Mesendoderm (in vitro differentiated cells): ENCODE data around the gene SNX1.

ENCODE experiments used
- DNase-seq: peaks from one replicate; pipeline ENCODE4 v3.0.0; 2013
- H2AK5ac ChIP-seq: 2 replicates; pipeline ENCODE4 v1.6.1; 2013; ENCODE audit warnings: low read length, inconsistent platforms
- H2BK120ac ChIP-seq: 2 replicates; pipeline ENCODE4 v1.6.1; 2013; ENCODE audit warnings: low read depth, mild to moderate bottlenecking, low read length, moderate library complexity, mixed read lengths
- H2BK15ac ChIP-seq: replicated peaks from 2 replicates; pipeline ENCODE4 v1.6.1; 2013; ENCODE audit warnings: low read depth, mild to moderate bottlenecking, moderate library complexity
- H2BK5ac ChIP-seq: 2 replicates; pipeline ENCODE4 v1.6.1; 2013; ENCODE audit warnings: low read length, inconsistent platforms
- H3K18ac ChIP-seq: 2 replicates; pipeline ENCODE4 v1.6.1; 2013; ENCODE audit warnings: mild to moderate bottlenecking, low read length, mixed read lengths
- H3K23ac ChIP-seq: one replicate; pipeline ENCODE4 v1.6.1; 2013; ENCODE audit warnings: low read length
- H3K27ac ChIP-seq: 2 replicates; pipeline ENCODE4 v1.5.1; 2013; ENCODE audit warnings: low read depth, mild to moderate bottlenecking, inconsistent platforms, low read length, moderate library complexity
- H3K27me3 ChIP-seq: 2 replicates; pipeline ENCODE4 v1.6.1; 2013; ENCODE audit warnings: low read length, control low read depth, mild to moderate bottlenecking, inconsistent platforms; ENCODE audit not compliant: insufficient read depth, poor library complexity
- H3K36me3 ChIP-seq: 2 replicates; pipeline ENCODE4 v1.6.1; 2013; ENCODE audit warnings: low read length, inconsistent platforms; ENCODE audit not compliant: control insufficient read depth, insufficient read depth
- H3K4ac ChIP-seq: one replicate; pipeline ENCODE4 v1.6.1; 2013; ENCODE audit warnings: low read depth, mild to moderate bottlenecking, low read length, moderate library complexity
- H3K4me1 ChIP-seq: 2 replicates; pipeline ENCODE4 v1.6.1; 2013; ENCODE audit warnings: low read depth, low read length, inconsistent platforms; ENCODE audit not compliant: control insufficient read depth
- H3K4me2 ChIP-seq: 2 replicates; pipeline ENCODE4 v1.6.1; 2013; ENCODE audit warnings: low read length
- H3K4me3 ChIP-seq: 2 replicates; pipeline ENCODE4 v1.5.1; 2013; ENCODE audit warnings: mild to moderate bottlenecking, low read length
- H3K56ac ChIP-seq: one replicate; pipeline ENCODE4 v1.6.1; 2013; ENCODE audit warnings: low read length
- H3K79me1 ChIP-seq: 2 replicates; pipeline ENCODE4 v1.6.1; 2013; ENCODE audit warnings: low read length, inconsistent platforms
- H3K79me2 ChIP-seq: 2 replicates; pipeline ENCODE4 v1.6.1; 2013; ENCODE audit warnings: mild to moderate bottlenecking, low read length; ENCODE audit not compliant: control insufficient read depth, insufficient read depth
- H3K9ac ChIP-seq: 2 replicates; pipeline ENCODE4 v1.6.1; 2013; ENCODE audit warnings: low read length, inconsistent platforms
- H4K5ac ChIP-seq: one replicate; pipeline ENCODE4 v1.6.1; 2013; ENCODE audit warnings: low read length
- H4K8ac ChIP-seq: one replicate; pipeline ENCODE4 v1.6.1; 2013; ENCODE audit warnings: low read depth, mild to moderate bottlenecking, control low read depth, low read length, moderate library complexity
- WGBS: extraction: QIAGEN DNeasy Blood & Tissue Kit; methylation state at CpG from one replicate; pipeline ENCODE4 v1.1.7; 2013; ENCODE audit warnings: low lambda C conversion rate, missing lambda C conversion rate; ENCODE audit not compliant: insufficient coverage; ENCODE audit errors: extremely low coverage; 5-methylcytosine and 5-hydroxymethylcytosine counted together

SNX1 gene

DNA sequence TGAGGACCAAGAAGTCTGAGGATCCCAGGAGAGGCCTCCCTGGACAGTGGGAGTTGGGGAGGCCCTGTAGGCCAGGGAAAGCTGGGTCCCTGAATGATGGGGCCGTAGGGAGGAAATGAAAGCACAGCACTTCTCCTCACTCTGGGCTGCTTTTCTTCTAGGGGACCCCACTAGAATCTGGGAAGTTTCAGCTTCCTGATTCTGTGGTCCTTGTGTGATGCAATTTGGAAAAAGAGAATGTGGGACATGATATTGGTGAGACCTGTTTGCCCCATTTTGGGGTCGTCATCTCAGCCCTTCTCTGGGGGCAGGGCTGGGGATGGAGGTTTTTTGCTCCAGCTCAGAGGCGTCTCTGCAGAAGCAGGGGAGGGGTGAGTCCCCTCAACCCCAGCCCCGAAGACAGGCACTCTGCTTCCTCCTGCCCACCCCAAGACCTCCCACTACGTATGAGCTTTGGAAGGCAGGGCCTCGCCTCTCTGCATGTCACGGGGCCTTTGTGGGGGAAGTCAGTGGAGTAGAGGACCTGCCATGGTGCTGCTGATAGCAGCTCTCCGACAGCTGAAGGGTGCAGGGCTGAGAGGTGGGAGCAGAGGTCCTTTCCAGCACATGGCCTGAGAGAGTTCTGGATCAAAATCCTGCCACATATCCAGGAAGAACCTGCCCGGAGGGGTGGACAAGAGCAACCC lies 54.3 kb downstream of the SNX1 start:
- Histone ChIP-seq H3K23ac (no peak overlapping the region), H3K18ac (no peak overlapping the region), H3K4ac (no peak overlapping the region), H2BK120ac (no peak overlapping the region), H3K4me1 (no peaks in the 10 kb centered on the region), H3K27ac (no peak overlapping the region), H4K5ac (no peak overlapping the region), H2BK15ac (no peak overlapping the region), H3K4me3 (no peak overlapping the region), H3K79me2 (no peaks in the 10 kb centered on the region), H3K56ac (no peak overlapping the region), H2BK5ac (no peak overlapping the region), H3K4me2 (no peak overlapping the region), H3K79me1 (no peaks in the 10 kb centered on the region), H2AK5ac (no peak overlapping the region), H3K36me3 (no peaks in the 10 kb centered on the region), H4K8ac (no peak overlapping the region), H3K9ac (no peak overlapping the region), H3K27me3 (peaks cover 8% of the 10 kb centered on the region)
- WGBS = no CpG with 5 or more reads among the region's 9 CpGs
- no peak for DNase-seq

DNA sequence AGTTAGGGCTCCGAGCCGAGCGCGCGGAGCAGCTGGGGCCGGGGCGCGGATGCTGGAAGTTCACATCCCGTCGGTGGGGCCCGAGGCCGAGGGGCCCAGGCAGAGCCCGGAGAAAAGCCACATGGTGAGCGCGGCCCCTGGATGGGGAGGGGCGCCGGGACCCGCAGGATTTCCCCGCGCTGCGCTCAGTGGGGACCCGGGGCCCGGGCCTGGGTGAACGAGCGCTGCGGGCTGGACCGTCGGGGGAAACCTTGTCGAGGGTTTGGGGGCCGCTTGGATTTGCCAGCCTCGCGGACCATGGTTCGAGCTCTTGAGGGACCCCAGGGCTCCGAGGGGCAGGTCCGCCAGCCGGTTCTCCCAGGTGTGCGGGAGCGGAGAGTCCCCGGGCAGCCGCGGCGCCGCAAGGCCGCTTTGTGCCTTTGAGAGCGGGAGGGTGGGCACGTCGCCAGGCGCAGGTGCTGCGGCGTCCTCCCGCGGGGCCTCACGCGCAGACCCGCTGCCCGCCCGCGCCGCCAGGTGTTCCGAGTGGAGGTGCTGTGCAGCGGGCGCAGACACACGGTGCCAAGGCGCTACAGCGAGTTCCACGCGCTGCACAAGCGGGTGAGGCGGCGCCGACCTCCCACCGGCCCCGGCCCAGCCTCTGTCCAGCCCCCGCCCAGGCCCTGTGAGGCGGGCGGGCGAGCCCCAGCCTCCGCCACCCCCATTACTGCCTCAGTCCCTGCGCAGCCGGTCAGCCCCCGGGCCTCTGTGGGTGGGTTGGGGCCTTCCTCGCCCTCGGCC lies 56.1 kb downstream of the SNX1 start, which contains the start of gene SNX22:
SNX22 (plus strand) TSS at position 5 of the 780 bp plus-strand sequence; CDS start at position 50, 45 bp downstream.
- Histone ChIP-seq H3K23ac (peak within 1 kb of the TSS; percentile 9), H3K4me1 (no peaks in the 10 kb centered on the region), H3K4ac (no peak within 1 kb of the TSS), H3K79me1 (no peaks in the 10 kb centered on the region), H4K5ac (no peak within 1 kb of the TSS), H3K4me3 (peak within 1 kb of the TSS; percentile 45), H3K36me3 (peaks cover 9% of the 10 kb centered on the region), H3K18ac (no peak within 1 kb of the TSS), H2BK120ac (no peak within 1 kb of the TSS), H2BK15ac (no peak within 1 kb of the TSS), H3K4me2 (peak within 1 kb of the TSS; percentile 69), H3K9ac (peak within 1 kb of the TSS; percentile 61), H2BK5ac (no peak within 1 kb of the TSS), H3K27me3 (peaks cover 8% of the 10 kb centered on the region), H3K56ac (peak within 1 kb of the TSS; percentile 78), H4K8ac (no peak within 1 kb of the TSS), H3K79me2 (no peaks in the 10 kb centered on the region), H2AK5ac (no peak within 1 kb of the TSS), H3K27ac (peak within 1 kb of the TSS; percentile 13)
- DNase-seq = no peak
- no CpG with 5 or more reads among the region's 83 CpGs for WGBS

DNA sequence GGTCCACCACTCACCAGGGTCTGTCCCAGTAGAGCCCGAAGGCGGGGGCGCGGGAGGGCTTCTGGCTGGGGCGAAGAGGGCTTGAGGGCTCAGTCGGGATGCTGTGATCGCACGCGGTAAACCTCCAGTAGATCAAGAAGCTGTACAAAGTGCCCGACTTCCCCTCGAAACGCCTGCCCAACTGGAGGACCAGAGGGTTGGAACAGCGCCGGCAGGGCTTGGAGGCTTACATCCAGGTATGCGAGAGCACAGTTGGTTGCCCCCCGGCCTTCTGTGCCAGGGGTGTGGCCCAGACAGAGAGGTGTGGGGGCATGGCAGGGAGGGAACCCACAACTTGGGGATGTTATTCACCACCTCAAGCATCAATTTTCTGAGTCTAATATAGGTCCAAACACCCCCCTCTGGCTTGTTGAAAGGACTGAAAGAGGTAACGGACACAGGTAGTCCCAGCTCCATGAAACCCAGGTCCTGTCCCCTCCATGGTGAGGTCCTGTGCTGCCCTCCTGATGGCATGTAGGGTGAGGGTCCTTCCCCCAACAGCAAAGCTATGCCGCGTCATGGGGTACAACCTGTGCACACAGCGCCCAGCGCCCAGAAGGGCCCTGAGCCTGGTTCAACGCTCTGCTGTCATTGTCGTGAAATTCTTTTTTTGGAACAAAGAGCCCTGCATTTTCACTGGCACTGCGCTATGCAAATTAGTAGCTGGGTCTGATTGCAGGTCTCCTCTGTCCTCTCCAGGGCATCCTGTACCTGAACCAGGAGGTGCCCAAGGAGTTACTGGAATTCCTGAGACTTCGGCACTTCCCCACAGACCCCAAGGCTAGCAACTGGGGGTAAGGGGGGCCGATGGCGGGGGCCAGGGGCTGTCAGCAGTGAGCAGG lies 57.0 kb downstream of the SNX1 start:
- no peaks in the 10 kb centered on the region for H3K79me2 ChIP-seq
- no peak overlapping the region for H3K56ac ChIP-seq
- H3K4me3 ChIP-seq = no peak overlapping the region
- H3K36me3 ChIP-seq = peaks cover 16% of the 10 kb centered on the region
- no peak overlapping the region for H3K27ac ChIP-seq
- H2BK15ac ChIP-seq = no peak overlapping the region
- H4K5ac ChIP-seq = no peak overlapping the region
- WGBS = no CpG with 5 or more reads among the region's 27 CpGs
- H3K4me1 ChIP-seq = no peaks in the 10 kb centered on the region
- no peak overlapping the region for H4K8ac ChIP-seq
- no peak overlapping the region for H2AK5ac ChIP-seq
- no peak overlapping the region for H3K23ac ChIP-seq
- no peak overlapping the region for H3K9ac ChIP-seq
- H2BK120ac ChIP-seq = no peak overlapping the region
- H2BK5ac ChIP-seq = no peak overlapping the region
- no peak overlapping the region for H3K18ac ChIP-seq
- no peak overlapping the region for H3K4ac ChIP-seq
- peak; percentile 37 for DNase-seq
- peaks cover 2% of the 10 kb centered on the region for H3K79me1 ChIP-seq
- H3K4me2 ChIP-seq = peak overlapping the region; percentile 24
- peaks cover 8% of the 10 kb centered on the region for H3K27me3 ChIP-seq

DNA sequence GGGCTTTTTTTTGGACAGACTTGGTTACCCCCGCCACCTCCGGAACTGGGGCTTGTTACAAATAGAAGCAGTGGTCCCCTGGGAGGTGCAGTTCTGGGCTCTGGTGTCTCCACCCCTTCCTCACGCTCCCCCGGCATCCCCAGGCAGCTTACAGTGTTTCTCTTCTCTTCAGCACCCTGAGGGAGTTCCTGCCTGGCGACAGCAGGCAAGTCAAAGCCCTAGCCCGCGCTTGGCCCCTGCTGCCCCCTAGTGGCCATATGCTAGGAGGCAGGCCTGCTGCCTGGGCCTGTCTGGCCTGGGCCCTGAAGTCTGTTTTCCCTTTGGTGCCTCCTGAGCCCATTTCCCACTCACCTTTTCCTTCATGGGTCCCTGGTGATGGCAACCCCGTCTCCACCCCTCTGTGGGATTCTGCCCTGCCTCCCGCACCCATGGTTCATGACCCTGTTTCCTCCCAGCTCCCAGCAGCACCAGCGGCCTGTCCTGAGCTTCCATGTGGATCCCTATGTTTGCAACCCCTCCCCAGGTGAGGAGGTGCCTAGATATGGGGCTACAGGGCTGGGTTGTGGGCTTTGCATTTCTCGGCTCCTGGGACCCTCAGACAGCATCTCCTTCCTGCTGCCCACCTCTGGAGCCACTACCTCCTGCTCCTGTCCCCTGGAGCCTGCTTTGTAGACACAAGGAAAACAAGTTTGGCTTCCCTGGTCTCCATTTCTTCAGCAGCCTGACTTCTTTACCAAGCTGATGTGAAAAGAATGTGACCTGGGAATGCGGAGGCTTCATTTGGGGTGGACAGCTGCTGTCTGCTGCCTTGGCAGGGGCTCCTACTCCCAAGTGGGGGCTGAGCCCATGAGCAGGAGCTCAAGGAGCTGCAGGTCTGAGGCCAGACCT lies 57.9 kb downstream of the SNX1 start:
- peak; percentile 93 for DNase-seq
- Histone ChIP-seq H4K5ac (no peak overlapping the region), H3K27ac (no peak overlapping the region)

More for the DNA sequence above, 57.9 kb downstream of the SNX1 start:
- Histone ChIP-seq H2BK120ac (no peak overlapping the region), H3K79me1 (peaks cover 7% of the 10 kb centered on the region), H3K4me1 (no peaks in the 10 kb centered on the region), H3K27me3 (peaks cover 8% of the 10 kb centered on the region), H3K4me2 (no peak overlapping the region), H3K56ac (no peak overlapping the region), H3K36me3 (peaks cover 25% of the 10 kb centered on the region), H3K23ac (no peak overlapping the region), H2AK5ac (no peak overlapping the region), H2BK15ac (no peak overlapping the region), H3K4me3 (no peak overlapping the region), H4K8ac (no peak overlapping the region), H2BK5ac (no peak overlapping the region), H3K9ac (peak overlapping the region; percentile 30), H3K4ac (no peak overlapping the region), H3K79me2 (no peaks in the 10 kb centered on the region), H3K18ac (no peak overlapping the region)
- no CpG with 5 or more reads among the region's 12 CpGs for WGBS
